Neural cell (in vitro differentiated cells): ENCODE measurements around the gene INPP4B. TPM values are rescaled to one million over a fixed set of nuclear protein-coding genes. Genes with fewer than 3 reads are reported as not detected.
A peak's percentile ranks its signal among the peaks of the same experiment; 100 is the strongest.

ENCODE experiments used
- H2AFZ ChIP-seq: fragments of 200-600, 300-800 bp; sonication (generic), shearing (Covaris generic); 2 replicates; pipeline ENCODE4 v1.6.0; 2014; ENCODE audit warnings: low read depth, mild to moderate bottlenecking, antibody characterized with exemption, low read length, moderate library complexity
- H3F3A ChIP-seq: fragments of 200-600 bp; shearing (Covaris generic); 2 replicates; pipeline ENCODE4 v1.6.1; 2016; ENCODE audit warnings: mild to moderate bottlenecking, moderate library complexity, mixed read lengths, antibody characterized with exemption, low read length; ENCODE audit not compliant: insufficient read depth, poor library complexity, severe bottlenecking
- H3K27ac ChIP-seq: fragments of 200-600, 300-800 bp; sonication (generic), shearing (Covaris generic); 2 replicates; pipeline ENCODE4 v1.5.1; 2014; ENCODE audit warnings: mild to moderate bottlenecking, low read length, moderate library complexity
- H3K27me3 ChIP-seq: fragments of 300-800, 200-600 bp; sonication (generic), shearing (Covaris generic); 2 replicates; pipeline ENCODE4 v1.6.0; 2014; ENCODE audit warnings: mild to moderate bottlenecking, low read depth, low read length, moderate library complexity; ENCODE audit not compliant: insufficient read depth
- H3K36me3 ChIP-seq: fragments of 300-800, 200-600 bp; sonication (generic), shearing (Covaris generic); 2 replicates; pipeline ENCODE4 v1.5.1; 2014; ENCODE audit warnings: mild to moderate bottlenecking, antibody characterized with exemption, low read length, moderate library complexity; ENCODE audit not compliant: insufficient read depth
- H3K4me2 ChIP-seq: fragments of 300-800, 200-600 bp; sonication (generic), shearing (Covaris generic); 2 replicates; pipeline ENCODE4 v1.6.0; 2014; ENCODE audit warnings: mild to moderate bottlenecking, low read length
- H3K4me3 ChIP-seq: fragments of 300-800, 200-600 bp; sonication (generic), shearing (Covaris generic); 2 replicates; pipeline ENCODE4 v1.5.1; 2014; ENCODE audit warnings: mild to moderate bottlenecking, low read length, moderate library complexity
- H3K79me2 ChIP-seq: fragments of 200-600 bp; shearing (Covaris generic); replicated peaks from 2 replicates; pipeline ENCODE4 v1.6.0; 2014; ENCODE audit warnings: mild to moderate bottlenecking, low read length, moderate library complexity; ENCODE audit not compliant: insufficient read depth
- H3K9ac ChIP-seq: fragments of 300-800, 200-600 bp; sonication (generic), shearing (Covaris generic); 2 replicates; pipeline ENCODE4 v1.6.1; 2016; ENCODE audit warnings: mild to moderate bottlenecking, low read length, mixed read lengths
- H3K9me2 ChIP-seq: fragments of 200-600 bp; shearing (Covaris generic); 2 replicates; pipeline ENCODE4 v1.6.1; 2016; ENCODE audit warnings: mild to moderate bottlenecking, low read length, mixed read lengths; ENCODE audit not compliant: insufficient read depth
- H3K9me3 ChIP-seq: fragments of 200-600, 300-800 bp; sonication (generic), shearing (Covaris generic); 2 replicates; pipeline ENCODE4 v1.6.1; 2016; ENCODE audit warnings: mild to moderate bottlenecking, mixed run types, low read length, moderate library complexity, mixed read lengths
- H4K20me1 ChIP-seq: fragments of 200-600 bp; shearing (Covaris generic); 2 replicates; pipeline ENCODE4 v1.6.1; 2016; ENCODE audit warnings: mild to moderate bottlenecking, mixed run types; ENCODE audit not compliant: insufficient read depth
- CTCF ChIP-seq: fragments of 450-650 bp; IDR thresholded peaks from 2 replicates; pipeline ENCODE4 v1.5.1; 2014; ENCODE audit warnings: antibody characterized with exemption, mild to moderate bottlenecking, moderate library complexity; ENCODE audit not compliant: poor library complexity, severe bottlenecking
- EP300 ChIP-seq: fragments of 450-650 bp; conservative IDR thresholded peaks from 2 replicates; pipeline ENCODE4 v1.6.1; 2014; ENCODE audit warnings: antibody characterized with exemption, mild to moderate bottlenecking, moderate library complexity; ENCODE audit not compliant: poor library complexity, severe bottlenecking
- EZH2 ChIP-seq: fragments of 200-600, 300-800 bp; shearing (Covaris generic), sonication (generic); IDR thresholded peaks from 2 replicates; pipeline ENCODE4 v1.6.1; 2014; ENCODE audit warnings: antibody characterized with exemption, low read length, borderline replicate concordance, mild to moderate bottlenecking; ENCODE audit not compliant: insufficient read depth, poor library complexity, severe bottlenecking
- POLR2AphosphoS5 ChIP-seq: IDR thresholded peaks from 2 replicates; pipeline ENCODE4 v1.6.1; 2012
- RAD21 ChIP-seq: fragments of 450-650 bp; conservative IDR thresholded peaks from 2 replicates; pipeline ENCODE4 v1.6.1; 2014; ENCODE audit warnings: antibody characterized with exemption, mild to moderate bottlenecking, moderate library complexity
- REST ChIP-seq: IDR thresholded peaks from 2 replicates; pipeline ENCODE4 v1.6.1; 2012; ENCODE audit warnings: borderline replicate concordance
- SMC3 ChIP-seq: fragments of 450-650 bp; conservative IDR thresholded peaks from 2 replicates; pipeline ENCODE4 v1.6.1; 2014; ENCODE audit warnings: antibody characterized with exemption, mild to moderate bottlenecking, moderate library complexity; ENCODE audit not compliant: poor library complexity
- TAF1 ChIP-seq: IDR thresholded peaks from 2 replicates; pipeline ENCODE4 v1.6.1; 2012; ENCODE audit warnings: low read depth
- polyA plus RNA-seq: library from polyadenylated mRNA; depleted of rRNA; stranded (reverse); fragments of >200 nt; gene quantifications from 2 replicates; pipeline ENCODE4 v1.2.3, GENCODE V29; 2014

The INPP4B gene
- polyA plus RNA-seq, 1 donor from 2014 or later = 0.30 TPM

- Histone ChIP-seq H3K9ac (no peak overlapping the region), H3K4me3 (no peak overlapping the region), H3F3A (no peaks in the 10 kb centered on the region), H3K9me3 (no peaks in the 10 kb centered on the region), H4K20me1 (no peaks in the 10 kb centered on the region), H3K27ac (peak overlapping the region; percentile 1), H3K36me3 (no peaks in the 10 kb centered on the region), H3K27me3 (no peaks in the 10 kb centered on the region), H3K4me2 (no peak overlapping the region), H2AFZ (no peak overlapping the region), H3K79me2 (no peaks in the 10 kb centered on the region), H3K9me2 (no peaks in the 10 kb centered on the region)
- no peak for TF ChIP-seq CTCF
- no peak for TF ChIP-seq TAF1
- no peak for TF ChIP-seq SMC3
- TF ChIP-seq EP300 = peak; percentile 23
These were observed 93.8 kb downstream of the INPP4B start for GRCh38 chr4:142752202-142752786.

GRCh38 chr4:142743121-142743825 lies 102.8 kb downstream of the INPP4B start:
- no peak overlapping the region for H3K27ac ChIP-seq
- H3K9me2 ChIP-seq = no peaks in the 10 kb centered on the region
- no peak overlapping the region for H2AFZ ChIP-seq
- TF ChIP-seq EP300 = no peak
- no peak for TF ChIP-seq CTCF
- TF ChIP-seq EZH2 = no peak
- no peak for TF ChIP-seq POLR2AphosphoS5
- TF ChIP-seq REST = no peak
- no peak for TF ChIP-seq TAF1
- TF ChIP-seq SMC3 = no peak
- no peak for TF ChIP-seq RAD21
- H3K4me3 ChIP-seq = no peak overlapping the region
- H3K9me3 ChIP-seq = no peaks in the 10 kb centered on the region
- H3K79me2 ChIP-seq = no peaks in the 10 kb centered on the region
- H3K4me2 ChIP-seq = no peak overlapping the region
- H3F3A ChIP-seq = no peaks in the 10 kb centered on the region
- H4K20me1 ChIP-seq = no peaks in the 10 kb centered on the region
- no peaks in the 10 kb centered on the region for H3K36me3 ChIP-seq
- H3K9ac ChIP-seq = no peak overlapping the region
- no peaks in the 10 kb centered on the region for H3K27me3 ChIP-seq
